ENCODE results near the gene BATF2. TPM values are rescaled to one million over a fixed set of nuclear protein-coding genes. Genes with fewer than 3 reads are reported as not detected.

The BATF2 gene
- total RNA-seq, result 1 to 10 TPM in 3 of 4 donors, under 1 TPM in 1; 0.63 to 9.6 (median 1.5) TPM

GRCh38 chr11:64996710-64997380 lies at the start of gene BATF2:
Gene BATF2, minus strand, starts transcription at chr11:64996971. Its CDS starts 57 bp downstream, at chr11:64996914.
- H3K9me3 ChIP-seq, result no peaks in the 10 kb centered on the region
- 25 to 30% methylated on average over 8 to 9 of the region's 9 CpGs for WGBS, 2 donors
- peak; percentile 24 to 25 for DNase-seq (ENCODE audit: low spot score in 2 of 2)
- H3K27ac ChIP-seq, result peak within 1 kb of the TSS in 3 of 4 donors; percentile 12 to 71 (median 57)
- no peaks in the 10 kb centered on the region for H3K27me3 ChIP-seq
- TF ChIP-seq, protein P1, sequence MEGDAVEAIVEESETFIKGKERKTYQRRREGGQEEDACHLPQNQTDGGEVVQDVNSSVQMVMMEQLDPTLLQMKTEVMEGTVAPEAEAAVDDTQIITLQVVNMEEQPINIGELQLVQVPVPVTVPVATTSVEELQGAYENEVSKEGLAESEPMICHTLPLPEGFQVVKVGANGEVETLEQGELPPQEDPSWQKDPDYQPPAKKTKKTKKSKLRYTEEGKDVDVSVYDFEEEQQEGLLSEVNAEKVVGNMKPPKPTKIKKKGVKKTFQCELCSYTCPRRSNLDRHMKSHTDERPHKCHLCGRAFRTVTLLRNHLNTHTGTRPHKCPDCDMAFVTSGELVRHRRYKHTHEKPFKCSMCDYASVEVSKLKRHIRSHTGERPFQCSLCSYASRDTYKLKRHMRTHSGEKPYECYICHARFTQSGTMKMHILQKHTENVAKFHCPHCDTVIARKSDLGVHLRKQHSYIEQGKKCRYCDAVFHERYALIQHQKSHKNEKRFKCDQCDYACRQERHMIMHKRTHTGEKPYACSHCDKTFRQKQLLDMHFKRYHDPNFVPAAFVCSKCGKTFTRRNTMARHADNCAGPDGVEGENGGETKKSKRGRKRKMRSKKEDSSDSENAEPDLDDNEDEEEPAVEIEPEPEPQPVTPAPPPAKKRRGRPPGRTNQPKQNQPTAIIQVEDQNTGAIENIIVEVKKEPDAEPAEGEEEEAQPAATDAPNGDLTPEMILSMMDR (IDR thresholded peaks at IDR 0.05), result peak; percentile 22 to 57 (median 44)
- TF ChIP-seq POLR2A (IDR thresholded peaks at IDR 0.05) (peak in 1 of 2 donors; percentile 37), EP300 (IDR thresholded peaks at IDR 0.05) (peak in 1 of 2 donors; percentile 43)
- no peaks in the 10 kb centered on the region for H3K36me3 ChIP-seq
- H3K4me1 ChIP-seq, result peaks cover 0 to 15% (median 4%) of the 10 kb centered on the region in 4 donors
- peak within 1 kb of the TSS; percentile 15 to 48 (median 40) for H3K4me3 ChIP-seq

- TF ChIP-seq, protein P1 (IDR thresholded peaks at IDR 0.05), result no peak
- TF ChIP-seq EP300 (IDR thresholded peaks at IDR 0.05) (no peak), POLR2A (IDR thresholded peaks at IDR 0.05) (no peak)
- Histone ChIP-seq H3K36me3 (peaks cover 0 to 28% (median 0%) of the 10 kb centered on the region in 3 donors), H3K4me1 (peaks cover 0 to 47% (median 6%) of the 10 kb centered on the region in 4 donors), H3K27ac (no peak overlapping the region), H3K9me3 (no peaks in the 10 kb centered on the region), H3K4me3 (no peak overlapping the region), H3K27me3 (no peaks in the 10 kb centered on the region)
- 83 to 88% methylated on average over 6 of the region's 7 CpGs for WGBS, 2 donors
- no peak for DNase-seq (ENCODE audit: low spot score in 2 of 2)
Observed at GRCh38 chr11:65045728-65046127, 49.0 kb upstream of the BATF2 start.

- WGBS, 2 donors, result 66 to 97% methylated on average over 3 to 5 of the region's 5 CpGs
- TF ChIP-seq, protein P1 (IDR thresholded peaks at IDR 0.05), result no peak
- TF ChIP-seq POLR2A (IDR thresholded peaks at IDR 0.05) (no peak), EP300 (IDR thresholded peaks at IDR 0.05) (no peak)
- Histone ChIP-seq H3K4me1 (peaks cover 0 to 53% (median 6%) of the 10 kb centered on the region in 4 donors), H3K9me3 (no peaks in the 10 kb centered on the region), H3K4me3 (no peak overlapping the region), H3K27ac (no peak overlapping the region), H3K27me3 (no peaks in the 10 kb centered on the region), H3K36me3 (peaks cover 0 to 28% (median 0%) of the 10 kb centered on the region in 3 donors)
- no peak for DNase-seq (ENCODE audit: low spot score in 2 of 2)
Observed at GRCh38 chr11:65045061-65045460, 48.3 kb upstream of the BATF2 start.

GRCh38 chr11:65043881-65044501 lies 47.2 kb upstream of the BATF2 start:
- DNase-seq (ENCODE audit: low spot score in 2 of 2), result peak in 1 of 2 donors; percentile 29

DNA sequence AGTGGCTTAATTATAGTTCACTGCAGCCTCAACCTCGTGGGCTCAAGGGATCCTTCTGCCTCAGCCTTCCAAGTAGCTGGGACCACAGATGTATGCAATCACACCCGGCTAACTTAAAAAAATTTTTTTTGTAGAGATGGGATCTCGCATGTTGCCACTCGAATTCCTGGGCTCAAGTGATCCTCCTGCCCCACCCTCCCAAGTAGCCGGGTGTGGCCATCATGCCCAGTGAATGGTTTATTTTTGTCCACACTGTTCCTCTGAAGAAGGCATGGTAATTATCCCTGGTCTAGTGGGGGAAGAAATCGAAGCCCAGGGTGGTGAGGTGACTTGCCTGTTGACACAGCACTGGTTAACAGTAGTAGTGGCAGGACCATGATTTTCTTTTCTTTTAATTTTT lies 46.1 kb upstream of the BATF2 start:
- H3K27me3 ChIP-seq, result no peaks in the 10 kb centered on the region
- H3K27ac ChIP-seq, result no peak overlapping the region
- peaks cover 0 to 51% (median 4%) of the 10 kb centered on the region in 4 donors for H3K4me1 ChIP-seq
- TF ChIP-seq EP300 (IDR thresholded peaks at IDR 0.05), result no peak
- TF ChIP-seq, protein P1 (IDR thresholded peaks at IDR 0.05), result no peak
- TF ChIP-seq POLR2A (IDR thresholded peaks at IDR 0.05), result no peak
- no peaks in the 10 kb centered on the region for H3K9me3 ChIP-seq
- no peak overlapping the region for H3K4me3 ChIP-seq
- DNase-seq (ENCODE audit: low spot score in 2 of 2), result no peak
- 76 to 83% methylated on average over 6 of the region's 6 CpGs for WGBS, 2 donors
- peaks cover 0 to 48% (median 4%) of the 10 kb centered on the region in 3 donors for H3K36me3 ChIP-seq

More at GRCh38 chr11:65043881-65044501, 47.2 kb upstream of the BATF2 start:
- Histone ChIP-seq H3K27ac (no peak overlapping the region), H3K36me3 (peaks cover 0 to 37% (median 0%) of the 10 kb centered on the region in 3 donors), H3K4me3 (no peak overlapping the region), H3K27me3 (no peaks in the 10 kb centered on the region), H3K9me3 (no peaks in the 10 kb centered on the region), H3K4me1 (peaks cover 0 to 56% (median 6%) of the 10 kb centered on the region in 4 donors)
- TF ChIP-seq EP300 (IDR thresholded peaks at IDR 0.05), result no peak
- 81% methylated on average over 21 to 23 of the region's 23 CpGs for WGBS, 2 donors

All from tibial nerve (tissue), 4 donors.